ENCODE results near the gene MCL1.
A peak's percentile ranks its signal among the peaks of the same experiment; 100 is the strongest.

MCL1 gene

DNA sequence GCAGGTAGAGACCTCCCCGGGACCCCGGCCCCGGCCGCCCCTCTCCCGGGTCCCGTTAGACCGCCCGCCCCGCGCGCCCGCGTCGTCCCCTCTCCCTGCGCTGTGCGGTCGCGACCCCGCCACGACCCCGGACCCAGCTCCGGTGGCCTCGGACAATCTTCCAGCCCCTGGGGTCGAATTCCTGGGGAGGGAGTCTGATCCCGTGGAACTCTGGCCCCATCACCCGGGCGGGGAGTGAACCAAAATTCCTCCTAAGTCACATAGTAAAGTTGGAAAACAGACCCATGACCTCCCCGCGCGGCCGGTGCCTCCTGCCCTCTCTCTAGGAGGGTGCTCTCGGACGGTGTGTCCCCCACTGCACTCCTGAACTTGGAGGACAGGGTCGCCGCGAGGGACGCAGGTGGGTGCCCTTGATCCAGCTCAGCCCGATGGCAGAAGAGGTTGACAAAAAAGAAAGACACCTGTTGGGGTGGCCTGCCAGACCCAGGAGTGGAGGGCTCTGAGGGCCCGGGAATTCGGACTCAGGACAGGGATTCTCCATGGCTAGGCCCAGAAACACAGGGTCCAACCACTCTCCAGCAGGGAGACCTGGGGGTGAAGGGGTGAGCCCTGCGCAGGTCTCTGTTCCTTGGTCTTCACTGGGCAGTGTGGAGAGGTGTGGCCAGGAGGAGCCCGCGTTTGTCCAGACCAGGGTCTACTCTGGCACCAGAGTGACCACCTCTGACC is 29.8 kb downstream of the MCL1 start:
- no peak overlapping the region for H2AFZ ChIP-seq (ENCODE audit: low read length)
- H4K20me1 ChIP-seq (ENCODE audit: insufficient read depth, low read length, poor library complexity, severe bottlenecking) = no peaks in the 10 kb centered on the region
- H3K4me2 ChIP-seq (ENCODE audit: low read depth, low read length, poor library complexity, severe bottlenecking) = no peak overlapping the region
- TF ChIP-seq CTCF (conservative IDR thresholded peaks at IDR 0.05; ENCODE audit: low read length) (no peak), EZH2phosphoT487 (IDR thresholded peaks at IDR 0.05; ENCODE audit: borderline replicate concordance) (no peak)
- H3K9ac ChIP-seq (ENCODE audit: low read depth, low read length, poor library complexity, severe bottlenecking) = no peak overlapping the region
- no peaks in the 10 kb centered on the region for H3K9me3 ChIP-seq (ENCODE audit: insufficient read depth, low read depth, low read length)
- no peaks in the 10 kb centered on the region for H3K4me1 ChIP-seq (ENCODE audit: insufficient read depth, low read length, poor library complexity, severe bottlenecking)
- H3K36me3 ChIP-seq (ENCODE audit: insufficient read depth, low read length) = no peaks in the 10 kb centered on the region
- no peaks in the 10 kb centered on the region for H3K79me2 ChIP-seq (ENCODE audit: insufficient read depth, low read length)
- no peak overlapping the region for H3K4me3 ChIP-seq (ENCODE audit: low read length, poor library complexity, severe bottlenecking)
- no peaks in the 10 kb centered on the region for H3K27me3 ChIP-seq (ENCODE audit: insufficient read depth, low read length, poor library complexity, severe bottlenecking)
- no peaks in the 10 kb centered on the region for H3K9me2 ChIP-seq (replicated peaks; ENCODE audit: low read depth, low read length)
- no peaks in the 10 kb centered on the region for H3F3A ChIP-seq (ENCODE audit: low read depth)

- H3K4me2 ChIP-seq (ENCODE audit: low read depth, low read length, poor library complexity, severe bottlenecking) = peak within 1 kb of the TSS; percentile 30
- no peaks in the 10 kb centered on the region for H3F3A ChIP-seq (ENCODE audit: low read depth)
- no peaks in the 10 kb centered on the region for H3K27me3 ChIP-seq (ENCODE audit: insufficient read depth, low read length, poor library complexity, severe bottlenecking)
- no peaks in the 10 kb centered on the region for H3K36me3 ChIP-seq (ENCODE audit: insufficient read depth, low read length)
- peak within 1 kb of the TSS; percentile 29 for H3K4me3 ChIP-seq (ENCODE audit: low read length, poor library complexity, severe bottlenecking)
- H4K20me1 ChIP-seq (ENCODE audit: insufficient read depth, low read length, poor library complexity, severe bottlenecking) = no peaks in the 10 kb centered on the region
- H2AFZ ChIP-seq (ENCODE audit: low read length) = peak within 1 kb of the TSS; percentile 60; the same call in 1 of the 2 replicates
- no peaks in the 10 kb centered on the region for H3K9me2 ChIP-seq (replicated peaks; ENCODE audit: low read depth, low read length)
- no peaks in the 10 kb centered on the region for H3K79me2 ChIP-seq (ENCODE audit: insufficient read depth, low read length)
- H3K4me1 ChIP-seq (ENCODE audit: insufficient read depth, low read length, poor library complexity, severe bottlenecking) = no peaks in the 10 kb centered on the region
- no peak for TF ChIP-seq CTCF (conservative IDR thresholded peaks at IDR 0.05; ENCODE audit: low read length)
- no peak for TF ChIP-seq EZH2phosphoT487 (IDR thresholded peaks at IDR 0.05; ENCODE audit: borderline replicate concordance)
- no peak within 1 kb of the TSS for H3K9ac ChIP-seq (ENCODE audit: low read depth, low read length, poor library complexity, severe bottlenecking)
- H3K9me3 ChIP-seq (ENCODE audit: insufficient read depth, low read depth, low read length) = no peaks in the 10 kb centered on the region
Observed at GRCh38 chr1:150548632-150549495, 30.5 kb downstream of the MCL1 start, which contains the start of gene ADAMTSL4. Gene ADAMTSL4, plus strand, starts transcription at chr1:150549408. Its CDS starts 2,881 bp downstream, at chr1:150552289.

DNA sequence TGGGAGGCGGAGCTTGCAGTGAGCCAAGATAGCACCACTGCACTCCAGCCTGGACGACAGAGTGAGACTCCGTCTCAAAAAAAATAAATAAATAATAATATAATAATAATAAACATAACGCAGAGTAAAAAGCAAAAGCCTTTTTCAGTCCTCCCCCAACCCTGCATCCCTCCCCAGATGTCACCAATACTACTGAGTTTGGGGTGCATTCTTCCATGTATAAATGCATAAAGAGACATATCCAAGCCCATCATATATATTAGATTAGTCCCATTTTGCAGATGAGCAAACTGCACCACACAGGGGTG is 31.1 kb downstream of the MCL1 start:
- Histone ChIP-seq H4K20me1 (ENCODE audit: insufficient read depth, low read length, poor library complexity, severe bottlenecking) (no peaks in the 10 kb centered on the region), H3K9ac (ENCODE audit: low read depth, low read length, poor library complexity, severe bottlenecking) (no peak overlapping the region), H3K9me3 (ENCODE audit: insufficient read depth, low read depth, low read length) (no peaks in the 10 kb centered on the region), H3F3A (ENCODE audit: low read depth) (no peaks in the 10 kb centered on the region), H2AFZ (ENCODE audit: low read length) (no peak overlapping the region), H3K9me2 (replicated peaks; ENCODE audit: low read depth, low read length) (no peaks in the 10 kb centered on the region), H3K79me2 (ENCODE audit: insufficient read depth, low read length) (no peaks in the 10 kb centered on the region), H3K4me2 (ENCODE audit: low read depth, low read length, poor library complexity, severe bottlenecking) (peak overlapping the region; percentile 30), H3K4me1 (ENCODE audit: insufficient read depth, low read length, poor library complexity, severe bottlenecking) (no peaks in the 10 kb centered on the region), H3K36me3 (ENCODE audit: insufficient read depth, low read length) (no peaks in the 10 kb centered on the region), H3K4me3 (ENCODE audit: low read length, poor library complexity, severe bottlenecking) (peak overlapping the region; percentile 29), H3K27me3 (ENCODE audit: insufficient read depth, low read length, poor library complexity, severe bottlenecking) (no peaks in the 10 kb centered on the region)
- TF ChIP-seq EZH2phosphoT487 (IDR thresholded peaks at IDR 0.05; ENCODE audit: borderline replicate concordance) = no peak
- no peak for TF ChIP-seq CTCF (conservative IDR thresholded peaks at IDR 0.05; ENCODE audit: low read length)
